Stimulated activated CD4-positive, alpha-beta T cell treated with anti-CD3 and anti-CD28 coated beads, Interleukin-12 subunit alpha, Interleukin-12 subunit beta, amount 100 ng/mL, for 4 hours (primary cell): ENCODE results near the gene FOXP1.

Experiments
- DNase-seq: peaks from one replicate; pipeline ENCODE4 v3.0.0-alpha.2; 2020

The FOXP1 gene

GRCh38 chr3:71317749-71318457, 265.6 kb downstream of the FOXP1 start:
- DNase-seq = no peak

GRCh38 chr3:71317140-71317539, 266.4 kb downstream of the FOXP1 start:
- DNase-seq = no peak

GRCh38 chr3:71316066-71316777, 267.3 kb downstream of the FOXP1 start:
- no peak for DNase-seq

- DNase-seq = no peak
These were observed 268.1 kb downstream of the FOXP1 start for GRCh38 chr3:71315431-71315830.

- no peak for DNase-seq
These were observed 269.7 kb downstream of the FOXP1 start for GRCh38 chr3:71313844-71314243.

GRCh38 chr3:71312461-71312860, 271.1 kb downstream of the FOXP1 start:
- DNase-seq = no peak

- DNase-seq = no peak
These were observed 271.9 kb downstream of the FOXP1 start for GRCh38 chr3:71311661-71312046.

GRCh38 chr3:71310980-71311660, 272.4 kb downstream of the FOXP1 start:
- DNase-seq = no peak

- no peak for DNase-seq
These were observed 273.1 kb downstream of the FOXP1 start for GRCh38 chr3:71310359-71310979.

GRCh38 chr3:71309886-71310285, 273.6 kb downstream of the FOXP1 start:
- no peak for DNase-seq

- DNase-seq = peak; percentile 18
These were observed 274.2 kb downstream of the FOXP1 start for GRCh38 chr3:71309342-71309741.

GRCh38 chr3:71308836-71309235, 274.7 kb downstream of the FOXP1 start:
- DNase-seq = no peak

GRCh38 chr3:71307991-71308697, 275.4 kb downstream of the FOXP1 start:
- no peak for DNase-seq

- DNase-seq = peak; percentile 18
These were observed 278.0 kb downstream of the FOXP1 start for GRCh38 chr3:71305231-71306206.

GRCh38 chr3:71304684-71305083, 278.8 kb downstream of the FOXP1 start:
- no peak for DNase-seq

- DNase-seq = no peak
These were observed 279.3 kb downstream of the FOXP1 start for GRCh38 chr3:71304247-71304646.

GRCh38 chr3:71303627-71304200, 279.8 kb downstream of the FOXP1 start:
- DNase-seq = no peak

- DNase-seq = no peak
These were observed 280.9 kb downstream of the FOXP1 start for GRCh38 chr3:71302604-71303003.

- no peak for DNase-seq
These were observed 282.6 kb downstream of the FOXP1 start for GRCh38 chr3:71300951-71301393.

GRCh38 chr3:71299160-71299559, 284.4 kb downstream of the FOXP1 start:
- DNase-seq = no peak

- DNase-seq = no peak
These were observed 288.6 kb downstream of the FOXP1 start for GRCh38 chr3:71294919-71295318.
